ENCODE data around the gene TPD52L2.

TPD52L2 gene

GRCh38 chr20:63930971-63931553 is 66.0 kb downstream of the TPD52L2 start:
- in situ Hi-C loops (cut with HindIII; ENCODE audit: low sequenced_read_pairs): no loop called here

DNA sequence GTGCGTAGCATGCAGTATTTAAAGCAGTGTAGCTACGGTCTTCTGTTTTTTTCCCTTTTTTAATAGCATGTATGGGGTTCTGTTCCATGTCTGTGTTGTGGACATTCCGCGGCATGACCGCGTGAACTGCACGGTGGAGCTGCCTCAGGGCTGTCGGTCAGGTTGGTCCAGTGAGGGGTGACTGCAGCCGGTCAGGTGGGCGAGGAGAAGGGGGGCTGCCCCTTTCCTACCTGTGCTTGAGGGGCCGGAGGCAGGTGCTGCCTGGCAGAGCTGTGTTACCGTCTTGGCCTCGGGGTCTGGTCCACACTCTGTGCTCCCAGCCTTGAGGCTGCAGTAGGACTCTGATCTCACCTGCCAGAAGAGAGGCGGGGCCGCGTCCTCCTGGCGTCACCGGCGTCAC is 66.7 kb downstream of the TPD52L2 start:
- in situ Hi-C loops (cut with HindIII; ENCODE audit: low sequenced_read_pairs): no loop called here

DNA sequence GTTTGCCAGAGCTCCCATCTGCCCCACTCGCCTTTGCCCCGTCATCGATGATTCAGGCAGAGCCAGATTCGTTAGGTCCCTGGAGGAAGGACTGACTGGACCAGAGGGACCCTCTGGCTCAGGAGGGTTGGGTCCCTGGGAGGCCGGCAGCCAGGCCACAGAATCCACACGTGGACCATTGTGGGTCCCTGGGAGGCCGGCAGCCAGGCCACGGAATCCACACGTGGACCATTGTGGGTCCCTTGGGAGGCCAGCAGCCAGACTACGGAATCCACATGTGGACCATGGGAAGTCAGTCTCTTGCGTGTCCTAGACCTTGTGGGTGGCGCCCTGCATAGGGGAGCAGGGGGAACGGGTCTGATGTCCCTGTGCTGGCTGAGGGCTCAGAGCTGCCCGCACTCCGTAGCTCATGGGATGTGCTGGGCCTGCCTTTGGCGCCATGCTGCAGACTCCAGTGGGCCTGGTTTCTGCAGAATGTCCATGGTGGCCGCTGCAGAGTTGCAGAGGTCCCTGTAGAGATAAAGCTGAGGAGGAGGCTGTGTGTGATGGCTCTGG is 67.6 kb downstream of the TPD52L2 start:
- in situ Hi-C loops (cut with HindIII; ENCODE audit: low sequenced_read_pairs): no loop called here

- in situ Hi-C loops (cut with HindIII; ENCODE audit: low sequenced_read_pairs): no loop called here
Measured at GRCh38 chr20:63933646-63934045, 68.6 kb downstream of the TPD52L2 start.

GRCh38 chr20:63934271-63935068 is 69.4 kb downstream of the TPD52L2 start:
- in situ Hi-C loops (cut with HindIII; ENCODE audit: low sequenced_read_pairs): no loop called here

GRCh38 chr20:63935447-63935846 is 70.4 kb downstream of the TPD52L2 start:
- in situ Hi-C loops (cut with HindIII; ENCODE audit: low sequenced_read_pairs): no loop called here

DNA sequence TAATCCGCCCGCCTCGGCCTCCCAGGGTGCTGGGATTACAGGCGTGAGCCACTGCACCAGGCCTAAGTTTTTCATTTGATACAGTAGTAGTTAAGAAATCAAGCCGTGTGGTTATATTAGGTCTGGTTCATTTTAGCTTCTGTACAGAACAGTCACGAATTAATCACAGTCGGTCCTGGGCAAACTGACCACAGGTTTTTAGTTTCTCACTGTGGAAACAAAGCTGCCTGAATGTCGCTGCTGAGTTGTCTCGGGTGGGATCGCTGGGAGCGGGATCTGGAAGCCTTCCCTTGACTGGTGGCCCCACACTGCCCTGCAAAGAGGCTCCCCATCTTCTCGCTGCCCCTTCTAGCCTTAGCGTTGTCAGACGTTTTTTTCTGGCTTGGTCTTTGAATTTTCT is 72.5 kb downstream of the TPD52L2 start:
- in situ Hi-C loops (cut with HindIII; ENCODE audit: low sequenced_read_pairs): no loop called here

- in situ Hi-C loops (cut with HindIII; ENCODE audit: low sequenced_read_pairs): no loop called here
Measured at GRCh38 chr20:63939061-63939935, 74.2 kb downstream of the TPD52L2 start.

DNA sequence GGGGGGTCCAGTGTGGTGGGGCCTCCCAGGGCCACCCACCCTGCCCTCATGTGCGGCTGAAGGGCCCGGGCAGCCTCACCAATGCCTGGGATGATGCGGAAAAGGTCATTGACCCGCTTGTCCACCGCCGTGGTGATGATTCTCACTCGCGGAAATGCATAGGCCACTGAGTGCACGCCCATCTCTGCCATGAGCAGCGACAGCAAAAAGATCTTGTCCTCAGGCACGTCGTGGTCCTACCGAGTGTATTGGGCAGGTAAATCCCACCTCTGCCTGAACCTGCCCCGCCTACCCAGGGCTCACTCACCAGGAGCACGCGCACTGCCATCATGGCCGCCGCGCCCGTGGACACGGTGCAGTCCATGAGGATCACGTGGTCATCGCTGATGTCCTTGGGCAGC is 75.0 kb downstream of the TPD52L2 start:
- in situ Hi-C loops (cut with HindIII; ENCODE audit: low sequenced_read_pairs): no loop called here

GRCh38 chr20:63940472-63941266 is 75.6 kb downstream of the TPD52L2 start:
- in situ Hi-C loops (cut with HindIII; ENCODE audit: low sequenced_read_pairs): no loop called here
